Panc1 (cell line): ENCODE measurements around the gene TAS2R20.

Experiments used
- CTCF ChIP-seq: fragments of 450-650 bp; IDR thresholded peaks from 2 replicates; pipeline ENCODE4 v1.5.1; 2017; ENCODE audit warnings: mild to moderate bottlenecking
- POLR2AphosphoS5 ChIP-seq: IDR thresholded peaks from 2 replicates; pipeline ENCODE4 v1.6.1; 2012; ENCODE audit warnings: mild to moderate bottlenecking, low read depth, low read length, moderate library complexity
- REST ChIP-seq, 2 experiments: IDR thresholded peaks; 2 replicates each; pipeline ENCODE4 v1.6.1; 2011 to 2012; ENCODE audit warnings: low read depth in 2 of 2, control low read depth in 1 of 2, low read length in 1 of 2, mild to moderate bottlenecking in 1 of 2, moderate library complexity in 1 of 2; ENCODE audit not compliant: insufficient read depth in 1 of 2
- SIN3A ChIP-seq: IDR thresholded peaks from 2 replicates; pipeline ENCODE4 v1.6.1; 2012; ENCODE audit warnings: low read depth, mild to moderate bottlenecking, low read length, moderate library complexity, borderline replicate concordance; ENCODE audit not compliant: insufficient read depth

- TF ChIP-seq CTCF (no peak), POLR2AphosphoS5 (no peak), SIN3A (no peak), REST (IDR thresholded peaks at IDR 0.05; ENCODE audit: insufficient read depth in 1 of 2, low read depth in 2 of 2, low read length in 1 of 2) (no peak)
Observed at GRCh38 chr12:10998204-10998603, at the start of gene TAS2R20.
